Loucy (cell line): ENCODE data around the gene PDGFRB.

Experiments
- EZH2phosphoT487 ChIP-seq: fragments of 200-600 bp; IDR thresholded peaks from 2 replicates; pipeline ENCODE4 v1.6.1; 2018; ENCODE audit warnings: antibody characterized with exemption, mild to moderate bottlenecking, moderate library complexity, borderline replicate concordance
- TF ChIP-seq, protein P1 (sequence below): fragments of 200-600 bp; sonication (generic); conservative IDR thresholded peaks from 2 replicates; pipeline ENCODE4 v1.5.1; 2014; ENCODE audit warnings: mild to moderate bottlenecking, antibody characterized with exemption, low read length

DNA sequence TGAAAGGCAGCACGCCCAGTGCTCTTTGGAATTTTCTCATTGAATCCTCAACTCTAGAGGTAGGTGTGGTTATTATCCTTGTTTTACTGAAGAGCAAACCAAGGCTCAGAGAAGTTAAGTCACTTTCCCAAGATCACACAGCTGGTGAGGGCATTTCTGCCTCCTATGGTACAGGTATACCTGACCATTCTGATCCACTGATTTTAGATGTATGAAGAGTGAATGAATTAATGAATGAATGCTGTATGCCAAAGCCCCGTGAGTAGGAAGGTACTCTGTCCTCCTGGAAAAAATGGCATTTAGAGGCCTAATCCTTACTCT, 51.1 kb downstream of the PDGFRB start:
- TF ChIP-seq, protein P1, sequence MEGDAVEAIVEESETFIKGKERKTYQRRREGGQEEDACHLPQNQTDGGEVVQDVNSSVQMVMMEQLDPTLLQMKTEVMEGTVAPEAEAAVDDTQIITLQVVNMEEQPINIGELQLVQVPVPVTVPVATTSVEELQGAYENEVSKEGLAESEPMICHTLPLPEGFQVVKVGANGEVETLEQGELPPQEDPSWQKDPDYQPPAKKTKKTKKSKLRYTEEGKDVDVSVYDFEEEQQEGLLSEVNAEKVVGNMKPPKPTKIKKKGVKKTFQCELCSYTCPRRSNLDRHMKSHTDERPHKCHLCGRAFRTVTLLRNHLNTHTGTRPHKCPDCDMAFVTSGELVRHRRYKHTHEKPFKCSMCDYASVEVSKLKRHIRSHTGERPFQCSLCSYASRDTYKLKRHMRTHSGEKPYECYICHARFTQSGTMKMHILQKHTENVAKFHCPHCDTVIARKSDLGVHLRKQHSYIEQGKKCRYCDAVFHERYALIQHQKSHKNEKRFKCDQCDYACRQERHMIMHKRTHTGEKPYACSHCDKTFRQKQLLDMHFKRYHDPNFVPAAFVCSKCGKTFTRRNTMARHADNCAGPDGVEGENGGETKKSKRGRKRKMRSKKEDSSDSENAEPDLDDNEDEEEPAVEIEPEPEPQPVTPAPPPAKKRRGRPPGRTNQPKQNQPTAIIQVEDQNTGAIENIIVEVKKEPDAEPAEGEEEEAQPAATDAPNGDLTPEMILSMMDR = no peak
- TF ChIP-seq EZH2phosphoT487 = no peak
